Endothelial cell of umbilical vein (primary cell): ENCODE measurements around the gene DDX3X. TPM values are rescaled to one million over a fixed set of nuclear protein-coding genes. Genes with fewer than 3 reads are reported as not detected.

Source experiments
- BruUV-seq: library from RNA; stranded (reverse); fragments of 400-500 nt; replicated peaks from 2 replicates; lab custom pipeline; 2021; lab: Mats Ljungman, UMichigan
- CTCF ChIA-PET: fragments of 300-600, 350-600 bp; sonication (Branson Sonifier 250); formaldehyde crosslinking; loops from one replicate; lab custom pipeline; 2021; ENCODE audit warnings: antibody characterized with exemption, inconsistent platforms; lab: Charles Lee
- POLR2A ChIA-PET: fragments of 300-600, 350-600 bp; sonication (Branson Sonifier 250); formaldehyde crosslinking; loops from one replicate; lab custom pipeline; 2021; ENCODE audit warnings: antibody characterized with exemption, inconsistent platforms; lab: Charles Lee
- DNase-seq: peaks from one replicate; pipeline ENCODE4 v3.0.0-alpha.2; 2011; ENCODE audit warnings: low read depth, low spot score
- FAIRE-seq: peaks from 2 replicates; lab custom pipeline; 2011; peaks lifted over from hg19 to GRCh38; lab: Jason Lieb, UNC
- H2AFZ ChIP-seq: 2 replicates; pipeline ENCODE4 v1.6.0; 2012; ENCODE audit warnings: low read depth, low read length, control low read depth, inconsistent platforms
- H3K27ac ChIP-seq: 2 replicates; pipeline ENCODE4 v1.5.1; 2011; ENCODE audit warnings: low read depth, mild to moderate bottlenecking, control low read depth, low read length, moderate library complexity; ENCODE audit not compliant: insufficient read depth
- H3K27me3 ChIP-seq, 2 experiments: 2 replicates each; pipeline versions ENCODE4 v1.6.0 to v1.6.1; 2011; ENCODE audit warnings: low read length in 2 of 2, mixed read lengths in 1 of 2; ENCODE audit not compliant: control insufficient read depth in 2 of 2, insufficient read depth in 2 of 2
- H3K36me3 ChIP-seq, 2 experiments: 2 replicates in 1 of 2; 3 replicates in 1 of 2; pipeline ENCODE4 v1.5.1; 2011; ENCODE audit warnings: low read length in 2 of 2, mild to moderate bottlenecking in 1 of 2, moderate library complexity in 1 of 2; ENCODE audit not compliant: control insufficient read depth in 2 of 2, insufficient read depth in 2 of 2; ENCODE audit errors: extremely low read depth in 1 of 2
- H3K4me1 ChIP-seq: 3 replicates; pipeline ENCODE4 v1.5.1; 2011; ENCODE audit warnings: mild to moderate bottlenecking, low read length; ENCODE audit not compliant: control insufficient read depth, insufficient read depth; ENCODE audit errors: extremely low read depth
- H3K4me2 ChIP-seq: 2 replicates; pipeline ENCODE4 v1.6.1; 2011; ENCODE audit warnings: low read length, control low read depth, mixed read lengths; ENCODE audit not compliant: insufficient read depth
- H3K4me3 ChIP-seq, 3 experiments: fragments of 200-600 bp in 1 of 3; sonication (generic), shearing (Covaris generic) in 1 of 3; replicated peaks in 1 of 3; 2 replicates each; pipeline ENCODE4 v1.5.1; 2011 to 2016; ENCODE audit warnings: control low read depth in 3 of 3, low read length in 3 of 3, mild to moderate bottlenecking in 2 of 3, inconsistent platforms in 1 of 3, low read depth in 1 of 3, moderate library complexity in 1 of 3; ENCODE audit not compliant: insufficient read depth in 1 of 3
- H3K79me2 ChIP-seq: 2 replicates; pipeline ENCODE4 v1.6.0; 2012; ENCODE audit warnings: low read length, inconsistent platforms; ENCODE audit not compliant: control insufficient read depth, insufficient read depth
- H3K9ac ChIP-seq: replicated peaks from 2 replicates; pipeline ENCODE3; 2011; ENCODE audit warnings: low read length, control low read depth; ENCODE audit not compliant: insufficient read depth; ENCODE audit errors: extremely low read depth
- H3K9me1 ChIP-seq: replicated peaks from 3 replicates; pipeline ENCODE4 v1.6.0; 2011; ENCODE audit warnings: mild to moderate bottlenecking, low read length; ENCODE audit not compliant: control insufficient read depth, insufficient read depth; ENCODE audit errors: extremely low read depth
- H3K9me3 ChIP-seq: replicated peaks from 2 replicates; pipeline ENCODE4 v1.5.1; 2012; ENCODE audit warnings: low read length, inconsistent platforms; ENCODE audit not compliant: control insufficient read depth, insufficient read depth
- H4K20me1 ChIP-seq: replicated peaks from 2 replicates; pipeline ENCODE3; 2011; ENCODE audit warnings: mild to moderate bottlenecking, low read length; ENCODE audit not compliant: control insufficient read depth, insufficient read depth; ENCODE audit errors: extremely low read depth
- CTCF ChIP-seq, 2 donors: IDR thresholded peaks; 1 replicate in 1 of 2; 2 replicates in 1 of 2; pipeline ENCODE4 v1.5.1; 2011; ENCODE audit warnings: low read length in 2 of 2, mild to moderate bottlenecking in 2 of 2, moderate library complexity in 2 of 2, control low read depth in 1 of 2, inconsistent platforms in 1 of 2, low read depth in 1 of 2; ENCODE audit not compliant: insufficient read depth in 1 of 2; ENCODE audit errors: extremely low read depth in 1 of 2
- EZH2 ChIP-seq: IDR thresholded peaks from 2 replicates; pipeline ENCODE4 v1.6.1; 2012; ENCODE audit warnings: borderline replicate concordance, low read depth, mild to moderate bottlenecking, moderate library complexity, low read length, inconsistent platforms; ENCODE audit not compliant: severe bottlenecking
- FOS ChIP-seq: IDR thresholded peaks from 2 replicates; pipeline ENCODE4 v1.6.1; 2011; ENCODE audit warnings: mild to moderate bottlenecking, low read length, moderate library complexity, borderline replicate concordance; ENCODE audit not compliant: insufficient read depth
- GATA2 ChIP-seq: IDR thresholded peaks from 2 replicates; pipeline ENCODE4 v1.7.0; 2011; ENCODE audit warnings: low read depth, mild to moderate bottlenecking, moderate library complexity, mixed read lengths, low read length; ENCODE audit not compliant: insufficient read length, insufficient read depth
- JUN ChIP-seq: IDR thresholded peaks from 2 replicates; pipeline ENCODE4 v1.6.1; 2011; ENCODE audit warnings: borderline replicate concordance, low read depth; ENCODE audit not compliant: insufficient read length, insufficient read depth
- MAX ChIP-seq: IDR thresholded peaks from 2 replicates; pipeline ENCODE4 v1.6.1; 2011; ENCODE audit not compliant: insufficient read depth, insufficient read length
- MYC ChIP-seq: IDR thresholded peaks from one replicate; pipeline ENCODE4 v1.6.1; 2011; ENCODE audit warnings: mild to moderate bottlenecking, low read depth, low read length
- POLR2A ChIP-seq: IDR thresholded peaks from 2 replicates; pipeline ENCODE4 v1.6.1; 2012; ENCODE audit warnings: low read depth, mild to moderate bottlenecking, control low read depth, low read length
- POLR2AphosphoS5 ChIP-seq: IDR thresholded peaks from 2 replicates; pipeline ENCODE4 v1.6.1; 2012; ENCODE audit warnings: low read depth, mild to moderate bottlenecking, control low read depth, low read length, moderate library complexity; ENCODE audit not compliant: insufficient read depth
- dilution Hi-C: fragments of 300-500 bp; cut with MboI; formaldehyde crosslinking; loops from one replicate; pipeline ENCODE4 v1.15.0; 2019; ENCODE audit warnings: low sequenced_read_pairs; ENCODE audit not compliant: extremely low pct_ligation_motif_present
- intact Hi-C: fragments of 100-400 bp; cut with micrococcal nuclease; formaldehyde crosslinking; loops from one replicate; pipeline ENCODE4 v1.10.0; 2022
- polyA plus RNA-seq, 4 experiments: library from polyadenylated mRNA; depleted of rRNA in 3 of 4; stranded (reverse) in 3 of 4; unstranded in 1 of 4; fragments of >200 nt; gene quantifications; 2 replicates each; pipeline versions ENCODE4 v1.2.1 to v1.2.3, GENCODE V29; 2011 to 2012; ENCODE audit warnings: missing spikeins in 1 of 4
- total RNA-seq: library from RNA; stranded (reverse); gene quantifications from 2 replicates; pipeline ENCODE4 v1.2.3, GENCODE V29; 2021

Gene DDX3X
- total and polyA plus RNA-seq, 2 donors (not counting 3 experiments of a cell fraction or from before 2014, with no cell fraction given): 48.5 to 300 TPM

GRCh38 chrX:41335198-41335957 is 1.4 kb downstream of the DDX3X start:
- H3K79me2 ChIP-seq: peaks cover 64% of the 10 kb centered on the region
- no peaks in the 10 kb centered on the region for H3K9me1 ChIP-seq
- no peak for FAIRE-seq
- no peaks in the 10 kb centered on the region for H3K36me3 ChIP-seq
- TF ChIP-seq POLR2A (no peak), CTCF (IDR thresholded peaks at IDR 0.05; ENCODE audit: extremely low read depth in 1 of 2, insufficient read depth in 1 of 2, low read depth in 1 of 2, low read length in 2 of 2) (no peak), EZH2 (no peak), MYC (no peak), MAX (no peak), JUN (no peak), FOS (no peak), GATA2 (no peak), POLR2AphosphoS5 (no peak)
- peak overlapping the region; percentile 96 for H3K27ac ChIP-seq
- peak overlapping the region; percentile 69 to 95 (median 87) for H3K4me3 ChIP-seq
- no TSS peak for BruUV-seq
- intact Hi-C loops: loop anchor here (2.0 to 10.0 kb wide), 2 partner anchors 187 to 251 kb away; partner anchors contain the start of gene USP9X
- peak overlapping the region; percentile 97 for H3K9ac ChIP-seq
- POLR2A ChIA-PET: interaction anchor here (0.5 kb wide), 1 partner anchor 748 kb away, joined by 3 read pairs; no protein-coding TSS in a partner anchor
- H4K20me1 ChIP-seq: peaks cover 13% of the 10 kb centered on the region
- no peaks in the 10 kb centered on the region for H3K27me3 ChIP-seq
- no peak overlapping the region for H2AFZ ChIP-seq
- H3K4me2 ChIP-seq: peak overlapping the region; percentile 91
- H3K4me1 ChIP-seq: peaks cover 13% of the 10 kb centered on the region
- DNase-seq: no peak
- CTCF ChIA-PET: no interaction called here
- dilution Hi-C loops: no loop called here
- no peaks in the 10 kb centered on the region for H3K9me3 ChIP-seq
